Endothelial cell of umbilical vein (primary cell): ENCODE results near the gene SLIT1.

Source experiments
- EZH2 ChIP-seq: IDR thresholded peaks from 2 replicates; pipeline ENCODE4 v1.6.1; 2012; ENCODE audit warnings: borderline replicate concordance, low read depth, mild to moderate bottlenecking, moderate library complexity, low read length, inconsistent platforms; ENCODE audit not compliant: severe bottlenecking
- GATA2 ChIP-seq: IDR thresholded peaks from 2 replicates; pipeline ENCODE4 v1.7.0; 2011; ENCODE audit warnings: low read depth, mild to moderate bottlenecking, moderate library complexity, mixed read lengths, low read length; ENCODE audit not compliant: insufficient read length, insufficient read depth
- MYC ChIP-seq: IDR thresholded peaks from one replicate; pipeline ENCODE4 v1.6.1; 2011; ENCODE audit warnings: mild to moderate bottlenecking, low read depth, low read length
- POLR2A ChIP-seq: IDR thresholded peaks from 2 replicates; pipeline ENCODE4 v1.6.1; 2012; ENCODE audit warnings: low read depth, mild to moderate bottlenecking, control low read depth, low read length
- POLR2AphosphoS5 ChIP-seq: IDR thresholded peaks from 2 replicates; pipeline ENCODE4 v1.6.1; 2012; ENCODE audit warnings: low read depth, mild to moderate bottlenecking, control low read depth, low read length, moderate library complexity; ENCODE audit not compliant: insufficient read depth
- TF ChIP-seq, protein P1 (sequence below), 2 donors: IDR thresholded peaks; 1 replicate in 1 of 2; 2 replicates in 1 of 2; pipeline ENCODE4 v1.5.1; 2011; ENCODE audit warnings: low read length in 2 of 2, mild to moderate bottlenecking in 2 of 2, moderate library complexity in 2 of 2, control low read depth in 1 of 2, inconsistent platforms in 1 of 2, low read depth in 1 of 2; ENCODE audit not compliant: insufficient read depth in 1 of 2; ENCODE audit errors: extremely low read depth in 1 of 2
- TF ChIP-seq, protein P2 (sequence below): IDR thresholded peaks from 2 replicates; pipeline ENCODE4 v1.6.1; 2011; ENCODE audit not compliant: insufficient read depth, insufficient read length

DNA sequence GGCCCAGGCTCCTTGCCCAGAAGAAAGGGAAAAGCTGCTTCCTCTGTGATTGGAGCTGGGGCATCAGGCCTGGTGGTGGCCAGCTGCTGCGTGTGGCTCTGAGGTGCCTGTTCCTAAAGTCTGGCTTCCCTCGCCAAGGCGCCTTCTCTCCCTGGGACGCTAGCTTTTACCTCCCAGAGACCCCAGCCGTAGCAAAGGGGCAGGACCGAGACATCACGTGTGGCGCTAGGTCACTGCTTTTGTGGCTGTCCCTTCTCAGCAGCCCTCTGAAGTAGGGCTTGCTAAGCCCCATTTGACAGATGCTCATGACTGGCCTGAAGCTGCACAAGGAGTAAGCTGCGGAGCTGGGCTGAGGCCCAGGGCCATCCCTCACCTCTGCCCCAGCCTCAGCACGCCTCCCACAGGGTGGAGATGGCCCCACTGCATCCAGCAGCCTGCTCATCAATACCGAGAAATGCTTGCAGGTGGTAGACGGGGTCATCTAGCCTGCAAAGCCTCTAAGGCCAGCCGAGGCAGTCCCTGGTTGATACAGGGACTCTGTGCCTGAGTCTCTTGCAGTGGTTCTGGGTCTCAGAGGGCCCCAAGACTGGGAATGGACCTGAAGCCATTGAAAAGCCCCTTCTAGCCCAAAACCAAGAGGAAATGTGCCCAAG, 182.5 kb downstream of the SLIT1 start:
- TF ChIP-seq, protein P1, sequence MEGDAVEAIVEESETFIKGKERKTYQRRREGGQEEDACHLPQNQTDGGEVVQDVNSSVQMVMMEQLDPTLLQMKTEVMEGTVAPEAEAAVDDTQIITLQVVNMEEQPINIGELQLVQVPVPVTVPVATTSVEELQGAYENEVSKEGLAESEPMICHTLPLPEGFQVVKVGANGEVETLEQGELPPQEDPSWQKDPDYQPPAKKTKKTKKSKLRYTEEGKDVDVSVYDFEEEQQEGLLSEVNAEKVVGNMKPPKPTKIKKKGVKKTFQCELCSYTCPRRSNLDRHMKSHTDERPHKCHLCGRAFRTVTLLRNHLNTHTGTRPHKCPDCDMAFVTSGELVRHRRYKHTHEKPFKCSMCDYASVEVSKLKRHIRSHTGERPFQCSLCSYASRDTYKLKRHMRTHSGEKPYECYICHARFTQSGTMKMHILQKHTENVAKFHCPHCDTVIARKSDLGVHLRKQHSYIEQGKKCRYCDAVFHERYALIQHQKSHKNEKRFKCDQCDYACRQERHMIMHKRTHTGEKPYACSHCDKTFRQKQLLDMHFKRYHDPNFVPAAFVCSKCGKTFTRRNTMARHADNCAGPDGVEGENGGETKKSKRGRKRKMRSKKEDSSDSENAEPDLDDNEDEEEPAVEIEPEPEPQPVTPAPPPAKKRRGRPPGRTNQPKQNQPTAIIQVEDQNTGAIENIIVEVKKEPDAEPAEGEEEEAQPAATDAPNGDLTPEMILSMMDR (IDR thresholded peaks at IDR 0.05; ENCODE audit: extremely low read depth in 1 of 2, insufficient read depth in 1 of 2, low read depth in 1 of 2, low read length in 2 of 2) = no peak
- TF ChIP-seq EZH2 (no peak), MYC (no peak), POLR2AphosphoS5 (no peak), POLR2A (no peak), GATA2 (no peak)
- TF ChIP-seq, protein P2, sequence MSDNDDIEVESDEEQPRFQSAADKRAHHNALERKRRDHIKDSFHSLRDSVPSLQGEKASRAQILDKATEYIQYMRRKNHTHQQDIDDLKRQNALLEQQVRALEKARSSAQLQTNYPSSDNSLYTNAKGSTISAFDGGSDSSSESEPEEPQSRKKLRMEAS = no peak
